ENCODE data around the gene PPP1R15A.

- TF ChIP-seq CTCF (IDR thresholded peaks at IDR 0.05 in 8 of 11, conservative IDR thresholded peaks at IDR 0.05 in 3 of 11) (no peak), POLR2A (IDR thresholded peaks at IDR 0.05) (no peak), POLR2AphosphoS5 (IDR thresholded peaks at IDR 0.05) (no peak)
Observed at GRCh38 chr19:48856921-48857320, 15.3 kb upstream of the PPP1R15A start.
